ENCODE measurements around the gene TYK2. TPM values are rescaled to one million over a fixed set of nuclear protein-coding genes. Genes with fewer than 3 reads are reported as not detected.

The TYK2 gene
- total and polyA plus RNA-seq, 2 of the 4 experiments (the other 2 are of a cell fraction), result 40.9 to 97.9 TPM

- DNase-seq (no peak), ATAC-seq (ENCODE audit: low read depth) (no peak)
- dilution Hi-C loops (cut with HindIII; ENCODE audit: low sequenced_read_pairs, unreplicated experiment), result no loop called here
- H4K5ac ChIP-seq (ENCODE audit: low read depth, low read length), result no peak overlapping the region
- no peak overlapping the region for H3K23ac ChIP-seq (ENCODE audit: low read depth, low read length)
- no peak overlapping the region for H2BK120ac ChIP-seq (ENCODE audit: low read depth, low read length)
- peaks cover 8 to 10% of the 10 kb centered on the region in 2 experiments; a peak in 3 of 4 replicates for H3K79me1 ChIP-seq (ENCODE audit: low read depth in 1 of 2, low read length in 2 of 2)
- H4K20me1 ChIP-seq (ENCODE audit: insufficient read depth, low read length), result peaks cover 9% of the 10 kb centered on the region; the same call in 1 of the 2 replicates
- no peak overlapping the region for H4K91ac ChIP-seq (ENCODE audit: insufficient read depth, low read depth, low read length)
- no peaks in the 10 kb centered on the region for H3K27me3 ChIP-seq (ENCODE audit: control insufficient read depth, insufficient read depth, low read length)
- H3K56ac ChIP-seq (ENCODE audit: extremely low read depth, insufficient read depth, low read length), result no peak overlapping the region
- no peak overlapping the region for H3K4ac ChIP-seq (ENCODE audit: low read depth, low read length)
- no peaks in the 10 kb centered on the region for H3K9me3 ChIP-seq (ENCODE audit: control insufficient read depth, insufficient read depth, low read length)
- no peaks in the 10 kb centered on the region for H3K9me1 ChIP-seq (ENCODE audit: insufficient read depth, low read length)
- intact Hi-C loops (cut with micrococcal nuclease), result no loop called here
- no peak overlapping the region for H3K4me2 ChIP-seq (ENCODE audit: low read depth, low read length)
- H3K36me3 ChIP-seq (ENCODE audit: control insufficient read depth, insufficient read depth, low read length), result peaks cover 66% of the 10 kb centered on the region
- H3K4me3 ChIP-seq (ENCODE audit: insufficient read depth, low read depth, low read length), result no peak overlapping the region
- no peak overlapping the region for H3K27ac ChIP-seq (ENCODE audit: insufficient read depth, low read length)
- CTCF ChIA-PET, result no interaction called here
- H2AK5ac ChIP-seq (ENCODE audit: low read depth, low read length), result no peak overlapping the region
- H2AK9ac ChIP-seq (replicated peaks; ENCODE audit: low read depth, low read length, poor library complexity), result no peak overlapping the region
- 100% methylated on average over 8 of the region's 32 CpGs; no CpG with 5 or more reads in 1 of the 2 experiments for WGBS, 2 experiments (ENCODE audit: extremely low coverage in 2 of 2, insufficient read length in 1 of 2)
- no peak overlapping the region for H2BK5ac ChIP-seq (ENCODE audit: low read depth, low read length, poor library complexity, severe bottlenecking)
- H2BK20ac ChIP-seq (ENCODE audit: low read depth, low read length), result no peak overlapping the region
- H3K18ac ChIP-seq (ENCODE audit: low read depth, low read length), result no peak overlapping the region
- no peak overlapping the region for H4K8ac ChIP-seq (ENCODE audit: low read depth in 2 of 2, low read length in 2 of 2)
- H3K4me1 ChIP-seq (ENCODE audit: control insufficient read depth, insufficient read depth, low read length), result no peaks in the 10 kb centered on the region
- H3K9ac ChIP-seq (ENCODE audit: low read depth, low read length), result no peak overlapping the region
- H2AFZ ChIP-seq (replicated peaks; ENCODE audit: low read length, poor library complexity), result no peak overlapping the region
- POLR2A ChIA-PET (ENCODE audit: unreplicated experiment), result interaction anchor here (0.6 kb wide), 1 partner anchor 1765 kb away, joined by 20 read pairs; no protein-coding TSS in a partner anchor
- H2BK15ac ChIP-seq (ENCODE audit: low read depth, low read length), result no peak overlapping the region
- BruUV-seq (replicated peaks), result no TSS peak
- in situ Hi-C loops (cut with MboI; ENCODE audit: low sequenced_read_pairs), result no loop called here
- H3K14ac ChIP-seq (replicated peaks; ENCODE audit: low read depth, low read length), result no peak overlapping the region
- no peak for TF ChIP-seq CTCF (conservative IDR thresholded peaks at IDR 0.05; ENCODE audit: low read depth, low read length)
- TF ChIP-seq RCOR1 (IDR thresholded peaks at IDR 0.05; ENCODE audit: insufficient replicate concordance, low read length), result no peak
- no peak for TF ChIP-seq MAFK (IDR thresholded peaks at IDR 0.05; ENCODE audit: low read depth, low read length)
- no peak for TF ChIP-seq MAZ (IDR thresholded peaks at IDR 0.05; ENCODE audit: borderline replicate concordance, low read depth, low read length)
- TF ChIP-seq SMC3 (IDR thresholded peaks at IDR 0.05; ENCODE audit: low read depth, low read length), result no peak
- no peak for TF ChIP-seq RFX5 (IDR thresholded peaks at IDR 0.05; ENCODE audit: low read depth, low read length)
- no peak for TF ChIP-seq CEBPB (IDR thresholded peaks at IDR 0.05; ENCODE audit: low read depth, low read length)
- no peak for TF ChIP-seq BHLHE40 (IDR thresholded peaks at IDR 0.05; ENCODE audit: low read depth, low read length)
- no peak for TF ChIP-seq FOS (IDR thresholded peaks at IDR 0.05; ENCODE audit: low read depth, low read length)
- TF ChIP-seq USF2 (IDR thresholded peaks at IDR 0.05; ENCODE audit: low read depth, low read length), result no peak
- no peak for TF ChIP-seq POLR2A (IDR thresholded peaks at IDR 0.05; ENCODE audit: low read depth, low read length)
- TF ChIP-seq NFE2L2 (IDR thresholded peaks at IDR 0.05; ENCODE audit: low read depth, low read length), result no peak
- TF ChIP-seq RAD21 (IDR thresholded peaks at IDR 0.05; ENCODE audit: low read length), result no peak
- no peak for TF ChIP-seq MXI1 (IDR thresholded peaks at IDR 0.05; ENCODE audit: borderline replicate concordance, low read depth, low read length)
- TF ChIP-seq ELK1 (IDR thresholded peaks at IDR 0.05; ENCODE audit: borderline replicate concordance, low read depth, low read length), result no peak
Observed at GRCh38 chr19:10320602-10321416, 59.6 kb downstream of the TYK2 start.

Measured in IMR-90 (cell line).